Measurements from ENCODE around the gene RAB30. TPM values are rescaled to one million over a fixed set of nuclear protein-coding genes. Genes with fewer than 3 reads are reported as not detected.
A peak's percentile ranks its signal among the peaks of the same experiment; 100 is the strongest.
"Not testable (repeated sequence)": the region's sequence is repeated elsewhere in the genome, so short reads cannot be mapped to it uniquely, and the experiment has no call there.

Gene RAB30
- total and polyA plus RNA-seq, 2 donors (not counting 3 experiments of a cell fraction or from before 2014, with no cell fraction given) = 4.1 to 14.6 TPM

- H3K27ac ChIP-seq (ENCODE audit: insufficient read depth, low read depth, low read length); H2AFZ ChIP-seq (ENCODE audit: low read depth, low read length); H3K4me2 ChIP-seq (ENCODE audit: insufficient read depth, low read length); H3K36me3 ChIP-seq (ENCODE audit: control insufficient read depth in 2 of 2, extremely low read depth in 1 of 2, insufficient read depth in 2 of 2, low read length in 2 of 2); FAIRE-seq; H4K20me1 ChIP-seq (replicated peaks; ENCODE audit: control insufficient read depth, extremely low read depth, insufficient read depth, low read length); H3K9me1 ChIP-seq (replicated peaks; ENCODE audit: control insufficient read depth, extremely low read depth, insufficient read depth, low read length); H3K79me2 ChIP-seq (ENCODE audit: control insufficient read depth, insufficient read depth, low read length); intact Hi-C loops (cut with micrococcal nuclease); H3K27me3 ChIP-seq (ENCODE audit: control insufficient read depth in 2 of 2, insufficient read depth in 2 of 2, low read length in 2 of 2); POLR2A ChIA-PET; H3K9me3 ChIP-seq (replicated peaks; ENCODE audit: control insufficient read depth, insufficient read depth, low read length); dilution Hi-C loops (cut with MboI; ENCODE audit: extremely low pct_ligation_motif_present, low sequenced_read_pairs); CTCF ChIA-PET; H3K9ac ChIP-seq (replicated peaks; ENCODE audit: extremely low read depth, insufficient read depth, low read length); BruUV-seq (replicated peaks); H3K4me3 ChIP-seq (replicated peaks in 1 of 3; ENCODE audit: insufficient read depth in 1 of 3, low read depth in 1 of 3, low read length in 3 of 3); DNase-seq (ENCODE audit: low read depth, low spot score): not testable (repeated sequence)
- H3K4me1 ChIP-seq (ENCODE audit: control insufficient read depth, extremely low read depth, insufficient read depth, low read length) = peaks cover 48% of the 10 kb centered on the region
Observed at GRCh38 chr11:83009136-83009535, 62.6 kb downstream of the RAB30 start.

GRCh38 chr11:83008581-83008923 lies 63.1 kb downstream of the RAB30 start:
- intact Hi-C loops (cut with micrococcal nuclease) (loop anchor here (1.0 kb wide), 2 partner anchors 28 to 63 kb away; partner anchors contain the start of gene RAB30), dilution Hi-C loops (cut with MboI; ENCODE audit: extremely low pct_ligation_motif_present, low sequenced_read_pairs) (no loop called here)
- Histone ChIP-seq H3K9me1 (replicated peaks; ENCODE audit: control insufficient read depth, extremely low read depth, insufficient read depth, low read length) (no peaks in the 10 kb centered on the region), H3K27ac (ENCODE audit: insufficient read depth, low read depth, low read length) (peak overlapping the region; percentile 68), H3K4me3 (replicated peaks in 1 of 3; ENCODE audit: insufficient read depth in 1 of 3, low read depth in 1 of 3, low read length in 3 of 3) (no peak overlapping the region), H4K20me1 (replicated peaks; ENCODE audit: control insufficient read depth, extremely low read depth, insufficient read depth, low read length) (no peaks in the 10 kb centered on the region), H3K9me3 (replicated peaks; ENCODE audit: control insufficient read depth, insufficient read depth, low read length) (no peaks in the 10 kb centered on the region), H2AFZ (ENCODE audit: low read depth, low read length) (no peak overlapping the region), H3K27me3 (ENCODE audit: control insufficient read depth in 2 of 2, insufficient read depth in 2 of 2, low read length in 2 of 2) (no peaks in the 10 kb centered on the region), H3K4me2 (ENCODE audit: insufficient read depth, low read length) (peak overlapping the region; percentile 2), H3K79me2 (ENCODE audit: control insufficient read depth, insufficient read depth, low read length) (no peaks in the 10 kb centered on the region), H3K4me1 (ENCODE audit: control insufficient read depth, extremely low read depth, insufficient read depth, low read length) (peaks cover 44% of the 10 kb centered on the region), H3K36me3 (ENCODE audit: control insufficient read depth in 2 of 2, extremely low read depth in 1 of 2, insufficient read depth in 2 of 2, low read length in 2 of 2) (no peaks in the 10 kb centered on the region), H3K9ac (replicated peaks; ENCODE audit: extremely low read depth, insufficient read depth, low read length) (no peak overlapping the region)
- FAIRE-seq (no peak), DNase-seq (ENCODE audit: low read depth, low spot score) (no peak)
- CTCF ChIA-PET = interaction anchor here (0.8 to 2.7 kb wide), 5 partner anchors 11 to 85 kb away, joined by 3 to 8 read pairs (median 4); no protein-coding TSS in a partner anchor
- POLR2A ChIA-PET = no interaction called here
- no TSS peak for BruUV-seq (replicated peaks)
- TF ChIP-seq POLR2AphosphoS5 (IDR thresholded peaks at IDR 0.05; ENCODE audit: insufficient read depth, low read depth, low read length) = no peak
- no peak for TF ChIP-seq EZH2 (IDR thresholded peaks at IDR 0.05; ENCODE audit: borderline replicate concordance, low read depth, low read length, severe bottlenecking)
- no peak for TF ChIP-seq JUN (IDR thresholded peaks at IDR 0.05; ENCODE audit: borderline replicate concordance, insufficient read depth, insufficient read length, low read depth)
- TF ChIP-seq MAX (IDR thresholded peaks at IDR 0.05; ENCODE audit: insufficient read depth, insufficient read length) = no peak
- no peak for TF ChIP-seq CTCF (IDR thresholded peaks at IDR 0.05; ENCODE audit: extremely low read depth in 1 of 2, insufficient read depth in 1 of 2, low read depth in 1 of 2, low read length in 2 of 2)
- no peak for TF ChIP-seq GATA2 (IDR thresholded peaks at IDR 0.05; ENCODE audit: insufficient read depth, insufficient read length, low read depth, low read length)
- no peak for TF ChIP-seq MYC (IDR thresholded peaks at IDR 0.05; ENCODE audit: low read depth, low read length)
- TF ChIP-seq FOS (IDR thresholded peaks at IDR 0.05; ENCODE audit: borderline replicate concordance, insufficient read depth, low read length) = no peak
- TF ChIP-seq POLR2A (IDR thresholded peaks at IDR 0.05; ENCODE audit: low read depth, low read length) = no peak
